ENCODE data around the gene LIG3. TPM values are rescaled to one million over a fixed set of nuclear protein-coding genes. Genes with fewer than 3 reads are reported as not detected.

The LIG3 gene
- total and polyA plus RNA-seq, 2 experiments from 2014 or later = 16.4 to 119 TPM

GRCh38 chr17:35030780-35031179 lies 50.5 kb downstream of the LIG3 start:
- Histone ChIP-seq H3K9me2 (ENCODE audit: insufficient read depth) (no peaks in the 10 kb centered on the region), H3F3A (replicated peaks; ENCODE audit: low read depth) (0 out of 2 replicates have a peak, but pooled peaks cover 5% of the 10 kb centered on the region), H3K79me2 (replicated peaks; ENCODE audit: insufficient read depth) (no peaks in the 10 kb centered on the region), H3K27ac (ENCODE audit: low read depth) (no peak overlapping the region), H3K4me3 (no peak overlapping the region), H3K4me1 (ENCODE audit: insufficient read depth) (no peaks in the 10 kb centered on the region), H3K4me2 (no peak overlapping the region), H3K36me3 (ENCODE audit: insufficient read depth) (no peaks in the 10 kb centered on the region), H2AFZ (no peak overlapping the region), H3K27me3 (ENCODE audit: insufficient read depth) (no peaks in the 10 kb centered on the region), H4K20me1 (replicated peaks; ENCODE audit: insufficient read depth) (no peaks in the 10 kb centered on the region; the same call in 1 of the 2 replicates)
- no peak for DNase-seq (ENCODE audit: low spot score)
- TF ChIP-seq CREB1 (CRISPR knock-in tag; IDR thresholded peaks at IDR 0.05; ENCODE audit: low read depth) = no peak
- Mint-ChIP-seq H3K36me3 (ENCODE audit: low read depth) (no peaks in the 10 kb centered on the region), H3K4me3 (no peak overlapping the region), H3K4me1 (peaks cover 5% of the 10 kb centered on the region; the same call in 1 of the 3 replicates), H3K9me3 (no peaks in the 10 kb centered on the region), H3K27ac (no peak overlapping the region), H3K27me3 (ENCODE audit: insufficient read depth, low read depth, poor library complexity) (peaks cover 3% of the 10 kb centered on the region)
- no peak for ATAC-seq

- Mint-ChIP-seq H3K27me3 (ENCODE audit: insufficient read depth, low read depth, poor library complexity) (peaks cover 6% of the 10 kb centered on the region), H3K36me3 (ENCODE audit: low read depth) (0 out of 3 replicates have a peak, but pooled peaks cover 2% of the 10 kb centered on the region), H3K9me3 (no peaks in the 10 kb centered on the region), H3K4me1 (no peaks in the 10 kb centered on the region), H3K27ac (no peak overlapping the region), H3K4me3 (no peak overlapping the region)
- H4K20me1 ChIP-seq (replicated peaks; ENCODE audit: insufficient read depth) = no peaks in the 10 kb centered on the region
- no peaks in the 10 kb centered on the region for H3K79me2 ChIP-seq (replicated peaks; ENCODE audit: insufficient read depth)
- H2AFZ ChIP-seq = no peak overlapping the region
- H3K27ac ChIP-seq (ENCODE audit: low read depth) = no peak overlapping the region
- DNase-seq (ENCODE audit: low spot score) (no peak), ATAC-seq (no peak)
- H3F3A ChIP-seq (replicated peaks; ENCODE audit: low read depth) = 0 out of 2 replicates have a peak, but pooled peaks cover 2% of the 10 kb centered on the region
- H3K4me1 ChIP-seq (ENCODE audit: insufficient read depth) = no peaks in the 10 kb centered on the region
- no peaks in the 10 kb centered on the region for H3K27me3 ChIP-seq (ENCODE audit: insufficient read depth)
- no peaks in the 10 kb centered on the region for H3K36me3 ChIP-seq (ENCODE audit: insufficient read depth)
- no peak overlapping the region for H3K4me2 ChIP-seq
- H3K4me3 ChIP-seq = no peak overlapping the region
- no peaks in the 10 kb centered on the region for H3K9me2 ChIP-seq (ENCODE audit: insufficient read depth)
- TF ChIP-seq ZNF462 (CRISPR knock-in tag; IDR thresholded peaks at IDR 0.05) (no peak), CREB1 (CRISPR knock-in tag; IDR thresholded peaks at IDR 0.05; ENCODE audit: low read depth) (no peak), REST (IDR thresholded peaks at IDR 0.05; ENCODE audit: unreplicated experiment) (no peak), ZNF331 (CRISPR knock-in tag; IDR thresholded peaks at IDR 0.05; ENCODE audit: low read depth) (no peak), NANOG (IDR thresholded peaks at IDR 0.05; ENCODE audit: borderline replicate concordance) (no peak), CTCF (conservative IDR thresholded peaks at IDR 0.05; ENCODE audit: low read depth in 2 of 2) (no peak), STAT1 (IDR thresholded peaks at IDR 0.05; ENCODE audit: unreplicated experiment) (no peak), JUNB (IDR thresholded peaks at IDR 0.05; ENCODE audit: unreplicated experiment) (no peak), EZH2phosphoT487 (IDR thresholded peaks at IDR 0.05; ENCODE audit: unreplicated experiment) (no peak)
Observed at GRCh38 chr17:35038453-35038852, 58.1 kb downstream of the LIG3 start.
